GM18505 (cell line): ENCODE data around the gene NFYA.
"Not testable (repeated sequence)": the region's sequence is repeated elsewhere in the genome, so short reads cannot be mapped to it uniquely, and the experiment has no call there.

Experiments used
- ATAC-seq: cut with Tn5 transposase; IDR thresholded peaks from one replicate; pipeline ENCODE4 v1.9.1; 2021; ENCODE audit not compliant: unreplicated experiment
- POLR2A ChIP-seq: IDR thresholded peaks from 4 replicates; pipeline ENCODE4 v1.6.1; 2011; ENCODE audit warnings: borderline replicate concordance; ENCODE audit not compliant: insufficient read depth, insufficient read length; ENCODE audit errors: extremely low read depth

The NFYA gene

DNA sequence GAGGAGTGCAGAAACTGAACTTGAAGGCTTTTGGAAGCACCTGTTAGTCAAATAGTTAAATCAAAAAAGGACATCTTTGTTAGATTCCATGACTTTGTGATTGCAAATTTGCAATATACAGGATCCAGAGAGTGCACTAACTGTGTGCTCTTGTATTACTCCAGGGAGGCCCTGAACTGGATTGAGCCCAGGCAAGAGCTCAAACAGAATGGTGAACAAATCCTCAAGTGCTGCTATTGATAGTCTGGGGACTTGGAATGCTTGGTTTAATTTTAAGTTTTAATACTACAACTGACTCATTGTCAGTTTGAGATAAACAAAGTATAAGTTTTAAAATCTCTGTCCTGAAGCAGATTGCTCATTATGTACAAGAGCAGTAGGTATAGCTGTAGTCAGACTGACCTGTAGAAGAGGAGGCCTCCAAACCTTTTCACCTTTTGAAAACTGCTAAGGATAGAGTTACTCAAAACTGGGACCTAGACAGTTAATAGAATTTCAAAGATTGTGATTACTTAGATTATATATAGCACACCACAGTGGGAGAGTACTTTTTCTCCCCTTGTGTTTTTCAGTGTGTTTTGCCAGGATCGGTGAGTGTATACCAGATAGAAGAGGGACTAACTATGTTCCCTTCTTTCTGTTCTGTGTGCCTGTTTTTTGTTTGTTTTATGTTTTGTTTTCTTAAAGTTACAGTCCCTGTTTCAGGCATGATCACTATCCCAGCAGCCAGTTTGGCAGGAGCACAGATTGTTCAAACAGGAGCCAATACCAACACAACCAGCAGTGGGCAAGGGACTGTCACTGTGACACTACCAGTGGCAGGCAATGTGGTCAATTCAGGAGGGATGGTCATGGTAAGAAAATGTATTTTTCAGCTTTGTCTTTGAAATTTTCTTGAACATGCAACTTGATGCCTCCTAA is 18.3 kb downstream of the NFYA start:
- no peak for ATAC-seq
- TF ChIP-seq POLR2A: no peak

GRCh38 chr6:41092421-41093140 is 19.8 kb downstream of the NFYA start:
- ATAC-seq: no peak
- TF ChIP-seq POLR2A: no peak

DNA sequence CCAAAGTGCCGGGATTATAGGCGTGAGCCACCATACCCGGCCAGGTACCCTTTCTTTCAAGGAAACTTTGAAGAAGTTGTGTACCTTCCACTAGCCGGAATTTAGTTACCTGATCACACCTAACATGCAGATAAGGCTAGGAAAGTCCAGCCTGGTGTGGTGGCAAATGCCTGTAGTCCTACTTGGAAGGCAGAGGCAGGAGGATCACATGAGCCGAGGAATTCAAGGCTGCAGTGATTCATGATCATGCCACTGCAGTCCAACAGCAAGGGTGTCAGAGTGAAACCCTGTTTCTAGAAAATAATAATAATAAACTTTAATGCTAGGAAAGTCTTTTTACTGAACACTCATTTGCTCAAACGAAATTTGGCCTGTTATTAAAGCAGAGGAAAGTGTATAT is 21.0 kb downstream of the NFYA start:
- no peak for ATAC-seq
- no peak for TF ChIP-seq POLR2A

GRCh38 chr6:41097467-41098090 is 24.8 kb downstream of the NFYA start:
- no peak for ATAC-seq
- no peak for TF ChIP-seq POLR2A

- ATAC-seq: no peak
- TF ChIP-seq POLR2A: no peak
Measured at GRCh38 chr6:41098366-41098765, 25.6 kb downstream of the NFYA start.

- ATAC-seq: no peak
- no peak for TF ChIP-seq POLR2A
Measured at GRCh38 chr6:41100871-41101287, 28.1 kb downstream of the NFYA start.

GRCh38 chr6:41103847-41104246 is 31.1 kb downstream of the NFYA start:
- ATAC-seq: no peak
- TF ChIP-seq POLR2A: no peak

DNA sequence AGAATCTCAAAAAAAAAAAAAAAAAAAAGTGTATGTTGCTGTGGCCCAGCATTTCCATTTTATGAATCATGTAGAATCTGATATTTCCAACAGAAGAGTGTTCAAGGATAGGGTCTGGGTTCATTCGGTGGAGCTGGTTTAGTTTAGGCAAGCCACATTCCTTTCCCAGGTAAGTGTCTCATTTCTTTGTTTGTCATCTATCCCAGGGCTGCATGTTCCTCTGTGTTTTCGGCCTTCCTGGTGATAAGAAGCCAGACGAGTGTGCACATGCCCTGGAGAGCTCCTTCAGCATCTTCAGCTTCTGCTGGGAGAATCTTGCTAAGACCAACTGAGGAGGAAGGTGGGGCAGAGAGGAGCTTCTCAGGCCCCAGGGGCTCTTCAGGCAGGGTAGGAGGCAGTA is 38.2 kb downstream of the NFYA start:
- TF ChIP-seq POLR2A: no peak
- no peak for ATAC-seq

DNA sequence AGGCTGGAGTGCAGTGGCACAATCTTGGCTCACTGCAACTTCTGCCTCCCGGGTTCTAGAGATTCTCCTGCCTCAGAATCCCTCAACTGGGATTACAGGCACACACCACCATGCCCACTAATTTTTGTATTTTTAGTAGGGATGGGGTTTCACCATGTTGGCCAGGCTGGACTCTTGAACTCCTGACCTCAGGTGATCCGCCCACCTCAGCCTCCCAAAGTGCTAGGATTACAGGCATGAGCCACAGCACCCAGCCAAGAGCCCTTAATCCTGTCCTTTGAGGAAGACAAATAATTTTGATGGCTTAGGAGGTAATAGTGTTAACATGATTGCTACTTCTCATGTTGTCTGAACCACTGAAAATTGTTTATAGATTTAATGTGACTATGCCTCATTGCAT is 42.3 kb downstream of the NFYA start:
- not testable (repeated sequence) for ATAC-seq

GRCh38 chr6:41119508-41119907 is 46.7 kb downstream of the NFYA start:
- ATAC-seq: no peak
- TF ChIP-seq POLR2A: no peak

DNA sequence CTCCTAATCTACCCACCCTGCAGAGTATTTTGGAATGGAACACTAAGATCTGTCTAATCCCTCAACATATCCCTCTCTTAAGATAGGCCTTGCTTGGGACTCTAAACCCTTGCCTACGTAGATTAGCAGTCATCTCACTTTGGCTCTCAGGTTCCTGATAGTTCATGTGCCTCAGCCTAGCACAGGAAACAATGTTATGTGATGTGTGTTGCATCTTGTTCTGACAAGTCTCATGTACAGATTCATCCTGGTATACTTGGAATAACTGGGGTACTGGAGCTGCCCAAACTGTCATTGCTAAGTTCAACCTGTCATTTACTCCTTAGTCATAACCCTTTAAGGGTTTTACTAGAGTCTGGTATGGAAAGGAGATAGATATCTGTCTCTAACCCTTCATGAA is 47.3 kb downstream of the NFYA start:
- TF ChIP-seq POLR2A: no peak
- no peak for ATAC-seq

DNA sequence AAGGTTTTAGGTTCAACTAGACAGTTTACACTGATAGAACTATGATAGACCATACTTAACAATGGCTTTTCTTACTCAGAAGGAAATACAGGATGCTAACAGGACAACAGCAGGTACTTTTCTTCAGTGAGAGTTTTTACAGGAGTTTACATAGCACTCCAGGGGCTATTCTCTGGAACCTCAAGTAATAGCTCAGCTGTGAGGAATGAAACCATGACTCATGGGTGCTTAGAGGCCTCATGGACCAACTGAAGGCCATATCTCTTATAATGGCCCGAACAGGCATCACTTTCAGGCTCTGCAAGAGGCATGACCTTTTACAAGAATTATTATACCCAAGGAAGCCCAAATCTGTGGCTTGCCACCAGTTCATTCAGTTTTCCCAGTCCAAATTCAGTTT is 49.6 kb downstream of the NFYA start:
- no peak for ATAC-seq
- TF ChIP-seq POLR2A: no peak

DNA sequence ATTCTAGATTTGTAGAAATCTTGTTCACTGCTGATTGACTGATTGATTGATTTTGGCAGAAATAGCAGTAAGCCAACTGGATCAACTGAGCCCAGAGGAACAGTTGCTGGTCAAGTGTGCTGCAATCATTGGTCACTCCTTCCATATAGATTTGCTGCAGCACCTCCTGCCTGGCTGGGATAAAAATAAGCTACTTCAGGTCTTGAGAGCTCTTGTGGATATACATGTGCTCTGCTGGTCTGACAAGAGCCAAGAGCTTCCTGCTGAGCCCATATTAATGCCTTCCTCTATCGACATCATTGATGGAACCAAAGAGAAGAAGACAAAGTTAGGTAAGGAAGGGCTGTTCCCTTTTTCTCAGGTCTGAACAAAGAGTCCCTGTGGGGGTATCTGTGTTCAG is 50.1 kb downstream of the NFYA start:
- no peak for TF ChIP-seq POLR2A

DNA sequence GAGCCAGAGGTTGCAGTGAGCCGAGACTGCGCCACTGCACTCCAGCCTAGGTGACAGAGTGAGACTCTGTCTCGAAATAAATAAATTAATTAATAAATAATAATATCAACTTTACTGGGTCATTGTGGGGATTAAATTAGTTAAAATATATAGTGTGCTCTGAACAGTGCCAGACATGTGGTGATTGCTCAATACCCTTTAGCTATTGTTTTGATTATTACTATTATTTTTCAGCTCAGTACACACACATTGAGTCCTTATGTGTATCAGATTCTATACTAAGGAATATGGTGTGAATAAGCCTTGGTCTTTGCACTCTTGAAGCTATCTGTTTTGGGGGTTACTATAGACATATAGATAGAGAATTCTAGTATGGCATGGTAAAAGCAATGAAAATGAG is 52.5 kb downstream of the NFYA start:
- no peak for ATAC-seq
- no peak for TF ChIP-seq POLR2A

More for the DNA sequence above, 50.1 kb downstream of the NFYA start:
- no peak for ATAC-seq

GRCh38 chr6:41132254-41132653 is 59.5 kb downstream of the NFYA start:
- TF ChIP-seq POLR2A: no peak
- ATAC-seq: no peak
